ENCODE data around the gene PRM2. TPM values are rescaled to one million over a fixed set of nuclear protein-coding genes. Genes with fewer than 3 reads are reported as not detected.

Gene PRM2
- total RNA-seq, 1 experiment from 2014 or later, result not detected

DNA sequence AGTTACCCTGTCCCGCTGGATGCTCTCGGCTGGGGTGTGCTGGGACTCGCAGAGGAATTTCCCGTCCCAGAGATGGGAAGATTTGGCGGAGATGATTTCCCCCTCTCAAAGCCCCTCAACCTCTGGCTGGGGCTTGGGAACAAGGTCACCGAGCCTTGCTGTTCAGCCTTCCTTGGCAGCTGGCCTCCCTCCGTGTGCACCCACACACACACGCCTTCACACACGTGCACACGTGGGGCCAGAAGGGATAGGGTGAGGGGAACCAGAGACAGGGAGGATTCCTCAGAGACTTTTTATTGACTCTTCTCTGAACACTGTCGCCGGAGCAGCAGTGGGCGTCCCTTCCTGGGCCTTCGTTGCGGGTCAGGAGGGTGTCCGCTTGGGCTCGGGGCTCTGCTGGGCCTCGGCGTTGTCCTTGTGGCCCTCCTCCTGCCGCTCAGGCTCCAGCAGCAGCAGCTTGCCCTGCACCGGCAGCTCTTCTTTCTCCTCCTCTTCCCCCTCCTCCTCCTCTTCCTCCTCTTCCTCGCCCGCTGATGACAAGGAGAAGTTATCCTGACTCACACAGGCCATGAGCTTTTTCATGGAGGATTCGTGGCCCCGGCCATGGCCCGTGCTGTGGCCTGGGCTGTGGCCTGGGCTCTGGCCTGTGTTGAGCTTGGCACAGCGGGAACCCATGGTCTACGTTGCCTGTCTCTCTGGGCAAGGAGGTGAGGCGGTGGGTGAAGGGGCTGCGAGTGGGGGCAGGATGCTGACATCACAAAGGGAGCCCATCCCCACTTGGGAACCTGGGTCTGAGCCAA lies 3.2 kb downstream of the PRM2 start, which contains the start of gene PRM3:
TSS of gene PRM3 (minus strand) at position 709 of the 800 bp plus-strand sequence. CDS start at position 675, 34 bp downstream.
- no TSS peak for BruUV-seq (replicated peaks)
- TF ChIP-seq, protein P1, sequence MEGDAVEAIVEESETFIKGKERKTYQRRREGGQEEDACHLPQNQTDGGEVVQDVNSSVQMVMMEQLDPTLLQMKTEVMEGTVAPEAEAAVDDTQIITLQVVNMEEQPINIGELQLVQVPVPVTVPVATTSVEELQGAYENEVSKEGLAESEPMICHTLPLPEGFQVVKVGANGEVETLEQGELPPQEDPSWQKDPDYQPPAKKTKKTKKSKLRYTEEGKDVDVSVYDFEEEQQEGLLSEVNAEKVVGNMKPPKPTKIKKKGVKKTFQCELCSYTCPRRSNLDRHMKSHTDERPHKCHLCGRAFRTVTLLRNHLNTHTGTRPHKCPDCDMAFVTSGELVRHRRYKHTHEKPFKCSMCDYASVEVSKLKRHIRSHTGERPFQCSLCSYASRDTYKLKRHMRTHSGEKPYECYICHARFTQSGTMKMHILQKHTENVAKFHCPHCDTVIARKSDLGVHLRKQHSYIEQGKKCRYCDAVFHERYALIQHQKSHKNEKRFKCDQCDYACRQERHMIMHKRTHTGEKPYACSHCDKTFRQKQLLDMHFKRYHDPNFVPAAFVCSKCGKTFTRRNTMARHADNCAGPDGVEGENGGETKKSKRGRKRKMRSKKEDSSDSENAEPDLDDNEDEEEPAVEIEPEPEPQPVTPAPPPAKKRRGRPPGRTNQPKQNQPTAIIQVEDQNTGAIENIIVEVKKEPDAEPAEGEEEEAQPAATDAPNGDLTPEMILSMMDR (IDR thresholded peaks at IDR 0.05; ENCODE audit: unreplicated experiment), result no peak
- CTCF ChIA-PET, result interaction anchor here (0.6 to 1.2 kb wide), 2 partner anchors 17 to 315 kb away, joined by 3 to 4 read pairs; partner anchors contain the start of gene SOCS1
- Mint-ChIP-seq H3K9me3 (ENCODE audit: low read depth, unreplicated experiment) (peaks cover 4% of the 10 kb centered on the region), H3K4me3 (ENCODE audit: low read depth, unreplicated experiment) (no peak within 1 kb of the TSS), H3K27ac (ENCODE audit: unreplicated experiment) (no peak within 1 kb of the TSS), H3K27me3 (ENCODE audit: unreplicated experiment) (peaks cover 13% of the 10 kb centered on the region), H3K4me1 (ENCODE audit: low read depth, unreplicated experiment) (no peaks in the 10 kb centered on the region), H3K36me3 (ENCODE audit: insufficient read depth, unreplicated experiment) (no peaks in the 10 kb centered on the region)
- no peak for DNase-seq
- intact Hi-C loops (cut with micrococcal nuclease; ENCODE audit: unreplicated experiment), result no loop called here

DNA sequence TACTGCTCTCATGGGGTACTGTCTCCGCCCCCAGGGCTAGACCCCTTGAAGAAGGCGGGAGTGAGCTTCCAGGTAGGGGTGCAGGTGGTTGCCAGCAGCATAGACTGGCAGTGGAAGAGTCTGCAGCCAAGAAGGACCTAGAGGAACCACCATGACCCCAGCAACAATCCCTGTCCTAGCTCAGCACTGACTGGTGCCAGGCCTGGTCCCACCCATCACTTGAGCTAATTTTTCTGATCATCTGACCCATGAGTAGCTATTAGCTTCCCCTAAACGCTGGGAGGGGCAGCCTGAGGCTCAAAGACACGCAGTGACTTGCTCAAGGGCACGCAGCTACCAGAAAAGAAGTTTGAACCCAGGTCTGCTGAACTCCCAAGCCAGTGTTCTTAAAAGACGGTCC lies 3.8 kb downstream of the PRM2 start:
- Mint-ChIP-seq H3K27me3 (ENCODE audit: unreplicated experiment) (peaks cover 13% of the 10 kb centered on the region), H3K36me3 (ENCODE audit: insufficient read depth, unreplicated experiment) (no peaks in the 10 kb centered on the region), H3K4me1 (ENCODE audit: low read depth, unreplicated experiment) (no peaks in the 10 kb centered on the region), H3K4me3 (ENCODE audit: low read depth, unreplicated experiment) (no peak overlapping the region), H3K9me3 (ENCODE audit: low read depth, unreplicated experiment) (peaks cover 4% of the 10 kb centered on the region), H3K27ac (ENCODE audit: unreplicated experiment) (no peak overlapping the region)
- CTCF ChIA-PET, result interaction anchor here (0.6 to 1.2 kb wide), 2 partner anchors 17 to 314 kb away, joined by 3 to 4 read pairs; partner anchors contain the start of gene SOCS1
- no TSS peak for BruUV-seq (replicated peaks)
- DNase-seq, result no peak
- TF ChIP-seq, protein P1 (IDR thresholded peaks at IDR 0.05; ENCODE audit: unreplicated experiment), result no peak
- intact Hi-C loops (cut with micrococcal nuclease; ENCODE audit: unreplicated experiment), result no loop called here

DNA sequence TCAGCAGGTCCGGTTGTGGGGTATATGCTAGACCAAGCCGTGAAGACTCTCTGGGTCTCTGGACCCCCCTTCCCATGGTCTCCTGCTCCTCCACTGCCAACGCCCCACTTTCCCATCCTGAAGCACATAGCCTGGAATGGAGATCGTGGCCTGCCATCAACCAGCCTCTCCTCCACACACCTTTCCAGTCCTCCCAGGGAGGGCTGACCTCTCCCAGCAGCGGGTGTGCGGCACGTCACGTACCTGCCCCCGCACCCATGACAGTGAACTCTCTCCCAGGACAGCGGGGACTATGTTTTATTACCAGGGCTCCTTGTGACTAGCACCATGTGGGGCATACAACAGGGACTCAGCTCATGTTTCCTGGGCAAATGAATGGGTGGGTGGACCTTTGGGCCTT lies 4.7 kb downstream of the PRM2 start:
- no peaks in the 10 kb centered on the region for H3K4me1 Mint-ChIP-seq (ENCODE audit: low read depth, unreplicated experiment)
- no peak for DNase-seq
- no TSS peak for BruUV-seq (replicated peaks)
- peaks cover 13% of the 10 kb centered on the region for H3K27me3 Mint-ChIP-seq (ENCODE audit: unreplicated experiment)
- no peak overlapping the region for H3K4me3 Mint-ChIP-seq (ENCODE audit: low read depth, unreplicated experiment)
- H3K9me3 Mint-ChIP-seq (ENCODE audit: low read depth, unreplicated experiment), result peaks cover 4% of the 10 kb centered on the region
- H3K36me3 Mint-ChIP-seq (ENCODE audit: insufficient read depth, unreplicated experiment), result no peaks in the 10 kb centered on the region
- no peak overlapping the region for H3K27ac Mint-ChIP-seq (ENCODE audit: unreplicated experiment)
- CTCF ChIA-PET, result interaction anchor here (0.6 kb wide), 1 partner anchor 10 kb away, joined by 3 read pairs; no protein-coding TSS in a partner anchor
- TF ChIP-seq, protein P1 (IDR thresholded peaks at IDR 0.05; ENCODE audit: unreplicated experiment), result no peak
- intact Hi-C loops (cut with micrococcal nuclease; ENCODE audit: unreplicated experiment), result no loop called here

DNA sequence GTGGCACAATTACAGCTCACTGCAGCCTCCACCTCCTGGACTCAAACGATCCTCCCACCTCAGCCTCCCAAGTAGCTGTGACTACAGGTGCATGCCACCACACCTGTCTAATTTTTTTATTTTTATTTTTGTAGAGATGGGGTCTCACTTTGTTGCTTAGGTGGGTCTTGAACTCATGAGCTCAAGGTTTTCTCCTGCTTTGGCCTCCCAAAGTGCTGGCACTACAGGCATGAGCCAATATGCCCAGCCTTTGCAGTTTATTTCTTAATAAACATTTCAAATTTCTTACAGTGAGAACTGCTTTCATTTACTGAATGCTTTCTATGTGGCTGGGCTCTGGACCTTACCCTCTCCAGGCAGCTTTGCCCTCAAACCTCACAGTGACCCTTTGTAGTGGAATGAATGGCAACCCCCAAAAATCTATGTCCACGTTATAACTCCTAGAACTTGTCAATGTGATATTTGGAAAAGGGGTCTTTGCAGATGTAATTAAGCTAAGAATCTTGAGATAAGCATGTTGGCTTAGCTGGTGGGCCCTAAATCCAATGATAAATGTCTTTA lies 5.6 kb downstream of the PRM2 start:
- H3K4me1 Mint-ChIP-seq (ENCODE audit: low read depth, unreplicated experiment), result no peaks in the 10 kb centered on the region
- no TSS peak for BruUV-seq (replicated peaks)
- H3K27me3 Mint-ChIP-seq (ENCODE audit: unreplicated experiment), result peaks cover 13% of the 10 kb centered on the region
- CTCF ChIA-PET, result interaction anchor here (0.6 to 0.8 kb wide), 2 partner anchors 227 to 344 kb away, joined by 3 read pairs; no protein-coding TSS in a partner anchor
- no peak overlapping the region for H3K27ac Mint-ChIP-seq (ENCODE audit: unreplicated experiment)
- intact Hi-C loops (cut with micrococcal nuclease; ENCODE audit: unreplicated experiment), result no loop called here
- TF ChIP-seq, protein P1 (IDR thresholded peaks at IDR 0.05; ENCODE audit: unreplicated experiment), result no peak
- DNase-seq, result no peak
- H3K36me3 Mint-ChIP-seq (ENCODE audit: insufficient read depth, unreplicated experiment), result no peaks in the 10 kb centered on the region
- H3K4me3 Mint-ChIP-seq (ENCODE audit: low read depth, unreplicated experiment), result no peak overlapping the region
- peaks cover 4% of the 10 kb centered on the region for H3K9me3 Mint-ChIP-seq (ENCODE audit: low read depth, unreplicated experiment)
